KMS-11 (cell line): Measurements from ENCODE around the gene EVC2.

Source experiments
- H2AFZ ChIP-seq: fragments of 200-600 bp; sonication (generic); 2 replicates; pipeline ENCODE4 v1.6.1; 2016; ENCODE audit warnings: antibody characterized with exemption, mixed run types, low read depth
- H3K27ac ChIP-seq: fragments of 200-600 bp; sonication (generic); 2 replicates; pipeline ENCODE4 v1.6.1; 2016; ENCODE audit warnings: mild to moderate bottlenecking, mixed run types
- H3K27me3 ChIP-seq: fragments of 200-600 bp; sonication (generic); 2 replicates; pipeline ENCODE4 v1.6.1; 2017; ENCODE audit warnings: mild to moderate bottlenecking, low read depth, mixed run types, moderate library complexity; ENCODE audit not compliant: insufficient read depth
- H3K36me3 ChIP-seq: fragments of 200-600 bp; sonication (generic); 2 replicates; pipeline ENCODE4 v1.6.1; 2017; ENCODE audit warnings: mild to moderate bottlenecking, mixed run types; ENCODE audit not compliant: insufficient read depth
- H3K4me1 ChIP-seq: fragments of 200-600 bp; sonication (generic); 2 replicates; pipeline ENCODE4 v1.6.1; 2016; ENCODE audit warnings: mild to moderate bottlenecking, low read depth, mixed run types; ENCODE audit not compliant: poor library complexity, severe bottlenecking
- H3K4me2 ChIP-seq: fragments of 200-600 bp; sonication (generic); 2 replicates; pipeline ENCODE4 v1.7.0; 2016; ENCODE audit warnings: mild to moderate bottlenecking, mixed run types
- H3K4me3 ChIP-seq: fragments of 200-600 bp; sonication (generic); IDR thresholded peaks from 2 replicates; pipeline ENCODE4 v1.6.1; 2017; ENCODE audit warnings: low read depth, low read length, mixed read lengths; ENCODE audit not compliant: insufficient read depth
- H3K79me2 ChIP-seq: fragments of 200-600 bp; sonication (generic); 2 replicates; pipeline ENCODE4 v1.6.1; 2016; ENCODE audit warnings: low read depth, mixed run types; ENCODE audit not compliant: insufficient read depth
- H3K9ac ChIP-seq: fragments of 200-600 bp; sonication (generic); 2 replicates; pipeline ENCODE4 v1.6.1; 2016; ENCODE audit warnings: mild to moderate bottlenecking, mixed run types
- H4K20me1 ChIP-seq: fragments of 200-600 bp; sonication (generic); 2 replicates; pipeline ENCODE4 v1.6.1; 2016; ENCODE audit warnings: mild to moderate bottlenecking, mixed run types; ENCODE audit not compliant: insufficient read depth
- CTCF ChIP-seq: fragments of 200-600 bp; sonication (generic); conservative IDR thresholded peaks from 2 replicates; pipeline ENCODE4 v1.6.1; 2017; ENCODE audit warnings: low read depth, mild to moderate bottlenecking, antibody characterized with exemption, low read length, moderate library complexity, mixed read lengths

The EVC2 gene

GRCh38 chr4:5718411-5718810 lies 10.1 kb upstream of the EVC2 start:
- Histone ChIP-seq H3K4me1 (peaks cover 18% of the 10 kb centered on the region), H3K4me2 (no peak overlapping the region), H3K79me2 (peaks cover 48% of the 10 kb centered on the region), H2AFZ (no peak overlapping the region), H3K9ac (no peak overlapping the region), H3K36me3 (no peaks in the 10 kb centered on the region), H4K20me1 (no peaks in the 10 kb centered on the region), H3K27me3 (no peaks in the 10 kb centered on the region), H3K27ac (no peak overlapping the region), H3K4me3 (no peak overlapping the region)
- TF ChIP-seq CTCF, result no peak

DNA sequence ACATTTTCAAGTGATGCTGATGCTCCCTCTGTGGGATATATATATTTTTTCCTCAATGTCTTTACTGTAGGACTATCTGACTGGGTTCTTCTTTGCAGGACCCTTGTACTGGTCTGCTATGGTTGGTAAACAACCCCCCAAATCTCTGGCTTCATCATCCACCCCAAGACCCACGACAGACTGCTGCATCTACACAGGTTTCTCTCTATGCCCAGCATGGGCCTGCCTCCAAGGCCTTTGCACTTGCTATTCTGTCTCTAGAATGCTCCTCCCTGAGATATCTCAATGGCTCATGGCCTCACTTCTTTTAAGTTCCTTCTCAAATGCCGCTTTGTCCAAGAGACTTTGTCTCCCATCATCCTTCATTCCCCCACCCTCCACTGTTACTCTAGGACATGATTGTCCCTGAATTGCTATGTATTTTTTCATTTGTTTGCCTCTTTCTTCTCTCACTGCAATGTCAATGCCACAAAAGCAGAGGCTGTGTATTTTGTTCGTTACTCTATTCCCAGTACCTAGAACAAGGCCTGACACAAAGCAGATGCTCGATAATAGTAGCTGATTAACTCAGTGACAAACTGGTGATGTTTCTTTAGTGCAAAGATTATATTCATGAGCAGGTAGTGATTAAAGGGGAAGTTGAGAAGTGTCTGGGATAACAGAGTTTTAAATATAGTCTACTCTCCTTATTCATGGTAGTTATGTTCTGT lies 9.2 kb upstream of the EVC2 start:
- Histone ChIP-seq H3K9ac (no peak overlapping the region), H3K36me3 (no peaks in the 10 kb centered on the region), H3K4me2 (no peak overlapping the region), H3K27me3 (no peaks in the 10 kb centered on the region), H2AFZ (no peak overlapping the region), H4K20me1 (no peaks in the 10 kb centered on the region), H3K4me3 (no peak overlapping the region), H3K79me2 (peaks cover 48% of the 10 kb centered on the region), H3K27ac (no peak overlapping the region), H3K4me1 (peaks cover 26% of the 10 kb centered on the region)
- TF ChIP-seq CTCF, result no peak

DNA sequence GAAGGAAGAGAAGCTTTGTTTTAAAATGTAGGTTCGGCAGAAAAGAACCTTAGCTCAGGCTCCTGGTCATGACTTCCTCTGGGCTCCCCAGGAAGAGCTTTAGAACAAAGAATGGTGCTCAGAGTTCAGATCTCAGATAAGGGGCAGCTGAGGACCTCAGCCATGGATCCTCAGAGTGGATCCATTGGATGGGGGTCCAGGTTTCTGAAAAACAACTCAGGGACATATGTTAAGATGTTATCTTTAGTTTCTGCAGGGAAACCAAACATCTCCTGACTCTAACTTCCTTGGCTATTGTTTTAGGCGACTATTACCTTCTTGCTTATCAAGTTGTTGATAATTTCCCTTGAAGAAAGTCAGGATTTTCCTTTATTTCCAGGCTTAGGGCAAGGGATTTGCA lies 8.0 kb upstream of the EVC2 start:
- Histone ChIP-seq H3K9ac (no peak overlapping the region), H3K4me2 (no peak overlapping the region), H3K27me3 (no peaks in the 10 kb centered on the region), H3K4me1 (peaks cover 35% of the 10 kb centered on the region), H3K4me3 (no peak overlapping the region), H3K36me3 (no peaks in the 10 kb centered on the region), H3K27ac (no peak overlapping the region), H3K79me2 (peaks cover 48% of the 10 kb centered on the region), H2AFZ (no peak overlapping the region), H4K20me1 (no peaks in the 10 kb centered on the region)
- no peak for TF ChIP-seq CTCF

DNA sequence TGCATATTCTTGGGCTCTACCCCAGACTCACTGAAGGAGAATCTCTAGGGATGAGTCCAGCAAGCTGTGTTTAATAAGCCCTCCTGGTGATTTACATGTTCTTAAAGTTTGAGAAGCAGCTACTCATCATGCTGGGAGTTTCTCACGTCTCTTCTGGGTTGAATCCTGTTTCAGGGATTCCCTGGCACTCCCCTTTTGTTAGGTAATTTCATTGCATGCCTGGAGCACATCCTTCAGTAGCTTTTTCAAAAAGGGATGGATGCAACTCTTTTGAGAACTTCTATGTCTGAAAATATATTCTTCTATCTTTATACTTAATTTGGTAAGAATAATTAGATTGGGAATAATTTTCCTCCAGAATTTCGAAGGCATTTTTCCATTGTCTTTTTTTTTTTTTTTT lies 7.0 kb upstream of the EVC2 start:
- no peak overlapping the region for H3K4me2 ChIP-seq

More for the DNA sequence above, 7.0 kb upstream of the EVC2 start:
- Histone ChIP-seq H3K27me3 (no peaks in the 10 kb centered on the region), H3K36me3 (no peaks in the 10 kb centered on the region), H3K79me2 (peaks cover 43% of the 10 kb centered on the region), H3K4me3 (no peak overlapping the region), H3K9ac (no peak overlapping the region), H3K4me1 (peaks cover 39% of the 10 kb centered on the region), H2AFZ (no peak overlapping the region), H4K20me1 (no peaks in the 10 kb centered on the region), H3K27ac (no peak overlapping the region)
- no peak for TF ChIP-seq CTCF
